Esophagus squamous epithelium (tissue), 5 donors: ENCODE data around the gene BPIFA2. TPM values are rescaled to one million over a fixed set of nuclear protein-coding genes. Genes with fewer than 3 reads are reported as not detected.

ENCODE experiments used
- DNase-seq: peaks from one replicate; lab custom pipeline; 2025; lab: John Stamatoyannopoulos, UW
- H3K27ac ChIP-seq, 4 donors: fragments of 200-600 bp; sonication (generic); one replicate each; pipeline ENCODE4 v1.5.1; 2016 to 2019; ENCODE audit warnings: mild to moderate bottlenecking in 1 of 4
- H3K27me3 ChIP-seq, 4 donors: fragments of 200-600 bp; sonication (generic); 1 replicate in 3 of 4; 2 replicates in 1 of 4; pipeline versions ENCODE4 v1.5.1 to v1.6.0; 2017 to 2021; ENCODE audit warnings: antibody characterized with exemption in 1 of 4
- H3K36me3 ChIP-seq, 3 donors: fragments of 200-600 bp; sonication (generic); one replicate each; pipeline ENCODE4 v1.5.1; 2016 to 2019
- H3K4me1 ChIP-seq, 3 donors: fragments of 200-600 bp; sonication (generic); one replicate each; pipeline ENCODE4 v1.5.1; 2017 to 2019
- H3K4me3 ChIP-seq, 4 donors: fragments of 200-600 bp; sonication (generic); 1 replicate in 3 of 4; 2 replicates in 1 of 4; pipeline ENCODE4 v1.5.1; 2016 to 2019; ENCODE audit warnings: mild to moderate bottlenecking in 2 of 4, moderate library complexity in 1 of 4
- H3K9me3 ChIP-seq, 3 donors: fragments of 200-600 bp; sonication (generic); one replicate each; pipeline ENCODE4 v1.5.1; 2016 to 2019
- CTCF ChIP-seq, 6 experiments: fragments of 450-650 bp in 4 of 6; fragments of 200-600 bp in 2 of 6; sonication (generic) in 2 of 6; IDR thresholded peaks; one replicate each; pipeline ENCODE4 v1.5.1; 2016 to 2019; ENCODE audit warnings: antibody characterized with exemption in 6 of 6, mild to moderate bottlenecking in 4 of 6, moderate library complexity in 4 of 6
- POLR2A ChIP-seq, 4 donors: fragments of 450-650 bp; IDR thresholded peaks; one replicate each; pipeline ENCODE4 v1.6.1; 2017; ENCODE audit warnings: antibody characterized with exemption in 4 of 4, mild to moderate bottlenecking in 4 of 4, moderate library complexity in 3 of 4
- WGBS, 2 donors: methylation state at CpG; one replicate each; pipeline ENCODE4 v1.1.5; 2018; 5-methylcytosine and 5-hydroxymethylcytosine counted together
- intact Hi-C: fragments of 100-400 bp; cut with DNase I; formaldehyde crosslinking; loops from one replicate; pipeline ENCODE4 v1.15.0; 2022
- total RNA-seq, 4 donors: library from RNA; depleted of rRNA; stranded (reverse); fragments of >200 nt; gene quantifications; one replicate each; pipeline ENCODE4 v1.1.0, GENCODE V29; 2016
- donor health status: DM: yes; HTN: yes; CAD: no.

BPIFA2 gene
- total RNA-seq, 4 donors from 2014 or later, result not detected

- WGBS, 2 donors, result 37 to 43% methylated on average over 5 to 6 of the region's 6 CpGs
- Histone ChIP-seq H3K4me1 (no peaks in the 10 kb centered on the region), H3K4me3 (no peak overlapping the region), H3K27me3 (peaks cover 0 to 82% (median 0%) of the 10 kb centered on the region in 4 donors), H3K27ac (no peak overlapping the region), H3K36me3 (no peaks in the 10 kb centered on the region), H3K9me3 (no peaks in the 10 kb centered on the region)
- DNase-seq, result no peak
- intact Hi-C loops, result no loop called here
- no peak for TF ChIP-seq POLR2A (IDR thresholded peaks at IDR 0.05)
- TF ChIP-seq CTCF (IDR thresholded peaks at IDR 0.05), result no peak
These were observed 61.9 kb downstream of the BPIFA2 start for GRCh38 chr20:33229843-33230242.

Other genes with a start within 250 kb of the BPIFA2 start
- not detected for gene SUN5, start 163.7 kb upstream of the BPIFA2 start, total RNA-seq
- gene BPIFB2, start 160.5 kb upstream of the BPIFA2 start, total RNA-seq, result 10 to 100 TPM in 1 of 4 donors, 1 to 10 TPM in 1, under 1 TPM in 1, not detected in 1; 0.19 to 93.5 (median 1.6) TPM
- gene BPIFB6, start 136.5 kb upstream of the BPIFA2 start, total RNA-seq, result not detected
- not detected for gene BPIFB3, start 114.3 kb upstream of the BPIFA2 start, total RNA-seq
- gene BPIFB4, start 88.5 kb upstream of the BPIFA2 start, total RNA-seq, result not detected
- not detected for gene BPIFA3, start 49.2 kb downstream of the BPIFA2 start, total RNA-seq
- not detected for gene BPIFA1, start 67.8 kb downstream of the BPIFA2 start, total RNA-seq
- 10 to 100 TPM in 1 of 4 donors, 1 to 10 TPM in 1, under 1 TPM in 1, not detected in 1; 0.38 to 99.4 (median 4.3) TPM for gene BPIFB1, start 115.1 kb downstream of the BPIFA2 start, total RNA-seq
- 10 to 100 TPM; 13.5 to 23.2 (median 20.1) TPM for gene CDK5RAP1, start 233.4 kb downstream of the BPIFA2 start, total RNA-seq